GM20431 (cell line): ENCODE data around the gene HLA-DOA.

ENCODE experiments used
- in situ Hi-C: fragments of 300-500 bp; cut with MseI, MboI; formaldehyde crosslinking; loops from one replicate; pipeline ENCODE4 v1.15.0; 2020; ENCODE audit warnings: low sequenced_read_pairs; ENCODE audit not compliant: unreplicated experiment

The HLA-DOA gene

GRCh38 chr6:33008944-33009861 is at the start of gene HLA-DOA:
Gene HLA-DOA (minus strand): TSS chr6:33009591.
- in situ Hi-C loops, result loop anchor here (10.0 kb wide), 1 partner anchor 76 kb away; no protein-coding TSS in a partner anchor

GRCh38 chr6:33057222-33058150 is 48.1 kb upstream of the HLA-DOA start:
- in situ Hi-C loops, result no loop called here

GRCh38 chr6:33053230-33053629 is 43.8 kb upstream of the HLA-DOA start:
- in situ Hi-C loops, result no loop called here

GRCh38 chr6:33052627-33053026 is 43.2 kb upstream of the HLA-DOA start:
- in situ Hi-C loops, result no loop called here

GRCh38 chr6:33050014-33050810 is 40.8 kb upstream of the HLA-DOA start:
- in situ Hi-C loops, result no loop called here

- in situ Hi-C loops, result no loop called here
These were observed 40.1 kb upstream of the HLA-DOA start for GRCh38 chr6:33049323-33050013.

- in situ Hi-C loops, result no loop called here
These were observed 30.8 kb upstream of the HLA-DOA start for GRCh38 chr6:33040157-33040556.

- in situ Hi-C loops, result no loop called here
These were observed 27.1 kb upstream of the HLA-DOA start for GRCh38 chr6:33036535-33036934.

- in situ Hi-C loops, result no loop called here
These were observed 25.2 kb upstream of the HLA-DOA start for GRCh38 chr6:33034554-33034953.

- in situ Hi-C loops, result no loop called here
These were observed 20.9 kb upstream of the HLA-DOA start for GRCh38 chr6:33030245-33030644.

GRCh38 chr6:33029328-33030184 is 20.2 kb upstream of the HLA-DOA start:
- in situ Hi-C loops, result no loop called here

- in situ Hi-C loops, result no loop called here
These were observed 18.9 kb upstream of the HLA-DOA start for GRCh38 chr6:33028220-33028849.

- in situ Hi-C loops, result no loop called here
These were observed 15.1 kb upstream of the HLA-DOA start for GRCh38 chr6:33024521-33024920.

GRCh38 chr6:33023536-33023935 is 14.1 kb upstream of the HLA-DOA start:
- in situ Hi-C loops, result no loop called here

GRCh38 chr6:33021917-33022316 is 12.5 kb upstream of the HLA-DOA start:
- in situ Hi-C loops, result no loop called here

- in situ Hi-C loops, result no loop called here
These were observed 10.0 kb upstream of the HLA-DOA start for GRCh38 chr6:33019372-33019771.

GRCh38 chr6:33018904-33019303 is 9.5 kb upstream of the HLA-DOA start:
- in situ Hi-C loops, result no loop called here

GRCh38 chr6:33018418-33018817 is 9.0 kb upstream of the HLA-DOA start:
- in situ Hi-C loops, result no loop called here
